ENCODE measurements around the gene ORC1.
"Not testable (repeated sequence)": the region's sequence is repeated elsewhere in the genome, so short reads cannot be mapped to it uniquely, and the experiment has no call there.

The ORC1 gene

DNA sequence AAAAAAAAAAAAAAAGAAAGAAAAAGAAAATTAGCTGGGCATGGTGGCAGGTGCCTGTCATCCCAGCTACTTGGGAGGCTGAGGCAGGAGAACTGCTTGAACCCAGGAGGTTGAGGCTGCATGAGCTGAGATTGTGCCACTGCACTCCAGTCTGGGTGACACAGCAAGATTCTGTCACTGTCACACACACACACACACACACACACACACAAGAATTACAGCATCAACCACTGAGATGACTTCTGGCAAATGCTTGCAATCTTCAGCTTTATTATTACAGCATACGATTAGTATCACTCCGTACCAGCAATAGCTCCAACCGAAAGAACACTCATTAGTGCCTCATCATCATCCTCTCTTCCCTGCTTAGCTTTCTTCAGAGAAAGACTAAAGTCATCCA lies 4.6 kb downstream of the ORC1 start:
- Histone ChIP-seq H3K27ac (no peak overlapping the region), H3K4me3 (no peak overlapping the region)

DNA sequence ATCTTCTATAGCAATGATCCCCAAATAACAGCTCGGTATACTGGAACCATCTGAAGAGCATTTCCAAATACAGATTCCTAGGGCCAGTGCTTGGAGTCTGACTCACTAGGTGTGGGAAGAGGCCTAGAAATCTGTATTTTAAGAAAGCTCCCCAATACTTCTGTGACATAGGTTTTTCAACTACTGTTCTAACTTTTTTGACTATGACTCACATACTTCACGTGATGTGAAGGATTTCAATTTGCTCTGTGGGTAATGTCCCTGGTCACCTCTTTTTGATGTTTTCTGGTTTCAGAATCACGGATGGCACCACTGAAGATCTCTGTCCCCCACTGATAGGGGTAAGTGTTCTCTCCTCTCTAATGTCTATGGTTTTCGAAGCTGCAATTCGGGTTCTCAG lies 11.0 kb downstream of the ORC1 start:
- no peak overlapping the region for H3K27ac ChIP-seq
- no peak overlapping the region for H3K4me3 ChIP-seq

DNA sequence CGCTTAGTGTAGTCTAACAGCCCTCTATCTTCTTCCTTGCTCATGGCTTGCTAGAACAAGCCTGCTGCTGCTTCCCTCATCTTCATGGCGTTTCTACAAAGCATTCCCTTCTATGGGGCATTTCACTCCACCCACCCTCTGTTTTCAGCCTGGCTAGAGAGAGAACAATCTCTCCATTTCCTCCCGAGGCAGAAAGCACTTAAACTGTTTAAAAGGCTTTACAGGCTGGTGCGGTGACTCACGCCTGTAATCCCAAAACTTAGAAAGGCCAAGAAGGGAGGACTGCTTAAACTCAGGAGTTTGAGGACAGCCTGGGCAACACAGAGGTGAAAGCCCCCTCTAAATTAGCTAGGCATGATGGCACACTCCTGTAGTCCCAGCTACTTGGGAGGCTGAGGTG lies 17.8 kb downstream of the ORC1 start:
- no peak overlapping the region for H3K4me3 ChIP-seq

DNA sequence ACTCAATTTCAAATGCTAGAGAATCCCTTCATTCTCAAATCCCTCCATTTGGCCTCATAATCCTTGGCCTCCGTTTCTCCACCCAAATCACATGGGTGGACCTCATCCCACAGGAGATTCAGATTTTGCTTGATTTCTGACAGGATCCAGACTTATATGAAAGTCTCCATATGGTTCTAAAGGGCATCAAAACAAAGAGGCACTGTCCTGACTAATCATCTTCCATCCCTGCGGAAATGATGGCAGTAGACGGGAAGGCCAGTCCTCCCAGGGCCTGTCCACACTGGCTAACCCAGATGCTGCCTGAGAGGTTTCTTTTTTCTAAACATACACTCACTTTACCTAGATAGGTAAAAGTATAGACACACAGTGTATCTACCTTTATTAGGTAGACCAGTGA lies 18.8 kb downstream of the ORC1 start:
- Histone ChIP-seq H3K27ac (no peak overlapping the region), H3K4me3 (no peak overlapping the region)

More for the DNA sequence above, 17.8 kb downstream of the ORC1 start:
- no peak overlapping the region for H3K27ac ChIP-seq

DNA sequence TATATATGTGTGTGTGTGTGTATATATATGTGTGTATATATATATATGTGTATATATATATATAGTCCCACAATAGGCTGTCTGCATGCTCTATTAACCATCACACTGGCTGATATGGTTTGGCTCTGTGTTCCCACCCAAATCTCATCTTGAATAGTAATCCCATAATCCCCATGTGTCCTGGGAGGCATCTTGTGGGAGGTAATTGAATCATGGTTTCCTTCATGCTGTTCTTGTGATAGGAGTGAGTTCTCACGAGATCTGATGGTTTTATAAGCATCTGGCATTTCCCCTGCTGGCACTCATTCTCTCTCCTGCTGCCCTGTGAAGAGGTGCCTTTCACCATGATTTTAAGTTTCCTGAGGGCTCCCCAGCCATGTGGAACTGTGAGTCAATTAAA lies 34.4 kb downstream of the ORC1 start:
- not testable (repeated sequence) for H3K4me3 ChIP-seq, H3K27ac ChIP-seq

DNA sequence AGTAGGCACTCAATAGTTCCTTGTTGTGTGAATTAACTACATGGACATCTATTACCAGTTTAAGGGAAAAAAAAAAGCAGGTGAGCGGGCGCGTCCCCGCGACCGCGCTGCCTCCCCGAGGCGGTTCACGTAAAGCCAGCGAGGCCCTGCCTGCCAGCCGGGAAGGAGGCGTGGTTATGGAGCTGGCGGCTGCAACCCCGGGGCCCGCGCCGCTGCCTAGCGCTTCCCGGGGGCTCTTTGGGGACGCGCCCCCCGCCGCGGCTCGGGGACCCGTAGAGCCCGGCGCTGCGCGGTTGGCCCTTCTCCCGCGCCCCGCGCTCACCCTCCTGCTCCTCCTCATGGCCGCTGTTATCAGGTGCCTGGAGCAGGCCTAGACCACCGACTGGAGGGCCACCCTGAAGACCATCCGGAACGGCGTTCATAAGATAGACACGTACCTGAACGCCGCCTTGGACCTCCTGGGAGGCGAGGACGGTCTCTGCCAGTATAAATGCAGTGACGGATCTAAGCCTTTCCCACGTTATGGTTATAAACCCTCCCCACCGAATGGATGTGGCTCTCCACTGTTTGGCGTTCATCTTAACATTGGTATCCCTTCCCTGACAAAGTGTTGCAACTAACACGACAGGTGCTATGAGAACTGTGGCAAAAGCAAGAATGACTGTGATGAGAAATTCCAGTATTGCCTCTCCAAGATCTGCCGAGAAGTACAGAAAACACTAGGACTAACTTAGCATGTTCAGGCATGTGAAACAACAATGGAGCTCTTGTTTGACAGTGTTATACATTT lies 35.6 kb downstream of the ORC1 start:
- Histone ChIP-seq H3K4me3 (peak overlapping the region; percentile 19 to 52 (median 43)), H3K27ac (peak overlapping the region in 19 of 21 experiments; percentile 34 to 89 (median 74))

DNA sequence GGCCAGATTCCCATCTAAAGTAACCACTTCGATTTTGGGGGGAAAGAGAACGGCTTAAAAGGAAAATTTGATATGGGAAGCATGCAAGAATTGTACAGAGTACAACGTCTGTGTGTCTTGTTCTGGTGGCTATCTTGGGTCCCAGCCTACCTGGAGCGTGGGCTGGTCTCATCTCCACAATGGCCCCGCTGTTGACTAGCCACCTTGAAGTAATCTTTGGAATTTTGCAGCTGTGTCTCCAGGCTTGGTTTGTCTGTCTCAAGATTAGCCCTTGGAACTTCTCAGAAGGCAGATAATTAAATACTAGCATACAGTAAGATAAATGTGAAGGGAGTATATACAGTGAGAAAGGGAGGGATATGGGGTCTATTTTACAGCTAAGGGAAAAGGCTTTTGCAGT lies 37.0 kb downstream of the ORC1 start:
- Histone ChIP-seq H3K4me3 (no peak overlapping the region), H3K27ac (no peak overlapping the region)

DNA sequence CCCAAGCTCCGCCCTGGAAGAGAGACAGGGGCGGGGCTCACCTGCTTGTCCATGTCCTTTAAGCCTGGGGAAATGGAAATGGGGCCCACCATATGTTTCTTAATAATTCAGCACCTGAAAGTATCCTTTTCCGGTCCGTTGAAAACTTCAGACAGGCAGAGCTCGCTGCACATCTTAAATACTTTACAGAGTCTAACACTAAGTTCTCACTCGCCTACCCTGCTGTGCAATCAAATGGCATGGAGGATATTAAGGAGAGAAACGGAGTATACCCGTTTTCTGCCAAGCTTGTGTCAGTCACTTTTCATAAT lies 37.8 kb downstream of the ORC1 start:
- peak overlapping the region in 11 of 21 experiments; percentile 88 to 99 (median 97) for H3K27ac ChIP-seq
- peak overlapping the region; percentile 70 to 98 (median 84) for H3K4me3 ChIP-seq

DNA sequence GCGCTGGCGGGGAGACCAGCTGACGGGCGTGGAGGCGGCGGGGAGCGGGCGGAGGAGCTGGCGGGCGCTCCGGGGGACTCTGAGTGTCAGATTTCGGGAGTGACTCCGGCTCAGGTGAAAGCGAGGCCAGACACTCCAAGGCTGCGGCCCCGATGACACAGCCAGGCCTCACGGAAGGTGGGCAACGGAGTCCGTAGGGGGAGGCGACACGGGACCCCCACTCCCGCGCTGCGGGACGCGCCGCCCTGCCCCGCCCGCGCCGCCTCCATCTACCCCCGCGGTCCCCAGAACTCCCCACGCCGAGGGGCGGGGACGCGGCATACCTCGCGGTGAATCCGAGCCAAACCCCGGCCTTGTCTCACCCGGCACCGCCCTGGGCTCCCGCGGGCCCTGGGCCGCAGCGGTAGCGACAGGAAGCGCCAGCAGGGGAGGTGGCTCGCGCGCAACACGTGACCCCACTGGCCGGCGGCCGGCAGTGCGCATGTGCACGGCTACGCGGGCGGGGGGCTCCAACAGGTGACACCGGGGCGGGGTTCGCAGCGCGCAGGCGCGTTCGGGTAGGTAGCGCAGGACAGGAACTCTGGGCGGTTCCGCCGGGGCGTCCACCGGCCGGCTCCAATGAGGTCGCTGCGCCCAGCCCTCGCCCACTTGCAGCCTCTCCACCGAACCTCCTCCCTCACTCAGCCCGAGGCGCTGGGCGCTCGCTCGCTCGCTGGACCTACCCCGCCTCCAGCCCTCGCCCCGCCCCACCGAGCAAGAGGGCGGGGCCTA lies 38.3 kb downstream of the ORC1 start, which contains the start of gene CC2D1B:
CC2D1B (minus strand) TSS at position 460 of the 771 bp plus-strand sequence. CDS start 1,585 bp downstream, outside the sequence.
- Histone ChIP-seq H3K27ac (peak within 1 kb of the TSS; percentile 88 to 99 (median 97)), H3K4me3 (peak within 1 kb of the TSS; percentile 70 to 98 (median 84))

DNA sequence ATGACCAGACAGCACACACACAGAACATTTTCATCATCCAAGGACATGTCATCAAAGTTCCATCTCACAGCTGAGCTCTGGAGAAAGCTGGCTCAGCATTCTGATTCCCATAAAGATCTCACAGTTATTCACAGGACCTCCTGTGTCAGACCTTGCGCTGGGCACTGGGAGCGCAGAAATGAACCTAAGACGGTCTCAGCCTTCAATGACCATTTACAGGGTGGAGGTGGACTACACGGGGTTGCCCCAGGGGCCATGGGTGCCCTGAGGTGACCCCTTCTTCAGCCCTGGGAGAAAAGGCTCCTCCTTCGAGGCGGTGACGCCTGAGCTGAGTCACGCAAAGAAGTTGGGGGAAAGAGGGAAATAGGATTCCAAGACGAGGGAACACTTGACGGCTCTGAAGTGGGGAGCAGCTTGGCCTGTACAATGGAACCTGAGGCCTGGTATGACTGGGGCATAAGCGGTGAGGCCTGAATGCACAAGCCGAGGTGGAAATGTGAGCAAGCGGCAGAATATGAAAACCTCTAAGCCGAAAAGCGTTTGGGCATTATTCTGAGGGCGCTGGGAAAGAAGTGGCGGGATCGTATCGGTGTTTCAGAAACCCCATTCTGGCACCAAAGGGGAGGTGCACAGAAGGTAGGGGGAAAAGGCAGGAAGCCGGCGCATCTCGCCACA lies 39.0 kb downstream of the ORC1 start:
- H3K4me3 ChIP-seq, result peak overlapping the region; percentile 70 to 98 (median 84)
- peak overlapping the region; percentile 88 to 99 (median 97) for H3K27ac ChIP-seq

DNA sequence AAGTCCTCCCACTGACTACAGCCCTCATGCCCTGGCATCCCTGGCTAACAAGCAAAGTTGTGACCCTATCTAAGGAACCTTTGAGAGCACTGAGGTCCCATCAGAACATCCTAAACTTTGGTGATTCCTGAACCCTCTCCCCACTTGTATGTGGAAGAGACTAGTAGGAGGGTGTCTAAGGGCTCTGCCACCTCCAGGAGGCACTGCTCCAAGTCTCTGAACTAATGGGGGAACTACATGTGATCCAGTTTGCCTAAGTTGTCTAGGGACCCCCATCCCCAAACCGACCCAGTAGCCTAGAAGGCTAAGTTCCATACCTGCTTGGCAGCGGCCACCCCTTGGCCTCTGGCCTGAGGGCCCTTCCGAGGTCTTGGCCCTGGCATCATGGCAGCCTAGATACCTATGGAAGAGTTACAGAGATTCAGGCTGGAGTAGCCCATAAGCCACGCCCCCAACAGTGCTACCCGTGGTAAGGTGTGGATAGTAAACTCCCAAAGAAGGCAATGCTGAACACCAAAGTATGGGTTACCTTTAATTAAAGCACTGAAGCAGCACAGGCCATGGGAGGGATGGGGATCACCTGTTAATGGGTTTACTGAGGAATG lies 39.9 kb downstream of the ORC1 start:
- Histone ChIP-seq H3K27ac (peak overlapping the region in 17 of 21 experiments; percentile 3 to 99 (median 97)), H3K4me3 (peak overlapping the region in 3 of 7 experiments; percentile 80 to 91 (median 81))

DNA sequence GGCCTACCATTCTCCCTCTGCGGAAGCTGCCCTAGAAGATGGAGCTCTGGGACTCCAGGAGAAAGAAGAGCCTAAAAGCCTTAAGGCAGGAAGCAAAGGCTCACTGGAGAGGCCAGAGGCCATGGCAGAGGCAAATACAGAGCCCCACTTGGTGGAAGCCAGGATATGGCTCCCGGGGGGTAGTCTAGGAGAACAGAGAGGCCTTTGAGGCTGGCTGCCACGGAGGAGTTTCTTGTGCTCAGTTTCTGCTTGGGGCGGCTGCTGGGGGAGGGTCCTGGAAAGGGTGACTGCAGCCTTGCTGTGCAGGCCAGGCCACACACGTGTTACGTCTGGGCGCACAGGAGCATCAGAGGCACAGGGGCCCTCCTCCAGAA lies 43.6 kb downstream of the ORC1 start:
- Histone ChIP-seq H3K4me3 (no peak overlapping the region), H3K27ac (no peak overlapping the region)

DNA sequence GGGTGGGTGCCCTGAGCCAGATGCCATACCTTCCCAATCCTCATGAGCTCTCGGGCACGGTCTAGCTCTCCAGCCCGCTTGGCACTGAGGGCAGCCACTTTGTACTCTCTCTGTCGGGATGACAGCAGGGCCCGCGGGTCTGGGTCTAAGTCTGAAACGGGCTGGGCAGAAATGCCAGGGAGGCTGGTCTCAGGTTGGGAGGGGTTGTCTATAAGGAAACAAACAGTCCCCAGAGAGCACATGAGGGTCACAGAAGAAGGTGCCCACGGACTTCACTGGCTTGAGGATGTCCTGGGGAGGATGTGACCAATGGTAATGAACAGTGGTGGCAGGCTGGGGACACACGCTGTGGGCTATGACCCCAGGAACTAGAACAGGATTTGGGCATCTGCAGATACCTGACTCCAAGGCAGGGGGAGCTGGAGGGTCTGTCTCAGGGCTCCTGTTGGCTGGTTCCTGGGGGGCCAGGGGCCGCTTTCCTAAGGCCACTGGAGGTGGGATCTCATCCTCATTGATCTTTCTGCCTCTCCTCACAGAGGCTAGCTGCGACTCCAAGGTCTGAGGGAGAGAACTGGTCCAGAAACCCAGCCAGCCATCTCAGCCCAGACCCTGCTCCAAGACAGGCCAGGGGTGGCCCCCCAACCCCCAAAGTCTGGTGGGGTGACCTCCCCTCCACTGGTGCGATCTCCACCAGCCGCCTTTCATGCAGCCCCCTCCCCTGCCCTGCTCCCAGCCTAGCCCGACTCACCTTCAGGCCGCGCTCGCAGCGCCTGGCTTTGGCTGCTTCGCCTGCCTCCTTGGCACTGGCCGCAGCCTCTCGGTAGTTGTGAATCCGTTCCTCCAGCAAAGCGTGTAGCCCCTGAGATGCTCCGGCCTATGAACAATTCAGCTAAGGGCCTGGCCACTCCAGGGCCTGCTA lies 44.3 kb downstream of the ORC1 start:
- Histone ChIP-seq H3K27ac (peak overlapping the region in 1 of 21 experiments; percentile 7), H3K4me3 (no peak overlapping the region)

DNA sequence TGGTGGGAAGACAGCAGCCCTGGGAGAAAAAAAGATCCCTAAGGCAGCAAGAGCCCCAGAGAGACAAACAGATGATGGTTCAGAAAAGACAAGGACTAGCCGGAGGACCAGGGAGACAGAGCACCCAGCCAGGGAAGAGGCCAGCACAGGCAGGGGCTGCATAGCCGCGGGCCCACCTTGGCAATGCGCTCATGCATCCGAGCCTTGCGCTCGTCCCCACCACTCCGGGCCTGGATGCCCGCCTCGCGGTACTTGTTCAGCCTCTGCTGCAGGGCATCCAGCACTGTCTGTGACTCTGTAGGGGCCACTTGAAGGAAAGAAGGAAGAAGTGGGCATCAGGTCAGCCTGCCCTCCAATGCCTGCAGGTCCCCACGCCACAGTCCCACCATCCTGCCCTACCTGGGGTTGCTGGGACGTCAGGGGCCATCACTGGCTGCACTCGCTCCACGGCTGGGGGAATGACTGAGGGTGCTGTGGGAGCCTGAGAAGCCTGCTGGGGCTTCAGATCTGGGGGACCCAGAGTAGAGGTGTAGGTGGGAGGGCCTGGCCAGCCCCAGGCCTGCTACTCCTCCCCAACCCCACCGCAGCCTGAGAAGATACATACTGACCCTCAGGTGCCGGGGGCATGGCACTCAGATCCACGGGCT lies 45.2 kb downstream of the ORC1 start:
- Histone ChIP-seq H3K27ac (no peak overlapping the region), H3K4me3 (no peak overlapping the region)

DNA sequence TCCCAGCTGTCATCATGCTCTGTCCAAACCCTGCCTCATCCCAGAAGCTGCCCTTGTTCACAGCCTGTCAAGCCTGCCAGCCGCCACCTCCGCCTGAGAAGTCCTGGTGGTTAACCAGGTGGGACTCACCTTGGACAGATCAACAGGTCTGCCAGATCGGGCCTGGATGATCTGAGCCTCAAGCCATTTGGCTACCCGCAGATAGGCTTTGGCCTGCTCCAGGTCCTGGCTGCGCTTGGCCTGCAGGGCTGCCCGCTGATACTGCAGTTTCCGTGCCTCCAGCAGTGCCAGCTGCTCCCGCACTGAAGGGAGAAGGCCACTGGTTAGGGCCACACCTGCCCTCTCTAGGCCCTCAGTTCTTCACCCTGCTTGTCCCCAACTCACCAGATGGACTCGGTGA lies 46.8 kb downstream of the ORC1 start:
- Histone ChIP-seq H3K4me3 (no peak overlapping the region), H3K27ac (no peak overlapping the region)

DNA sequence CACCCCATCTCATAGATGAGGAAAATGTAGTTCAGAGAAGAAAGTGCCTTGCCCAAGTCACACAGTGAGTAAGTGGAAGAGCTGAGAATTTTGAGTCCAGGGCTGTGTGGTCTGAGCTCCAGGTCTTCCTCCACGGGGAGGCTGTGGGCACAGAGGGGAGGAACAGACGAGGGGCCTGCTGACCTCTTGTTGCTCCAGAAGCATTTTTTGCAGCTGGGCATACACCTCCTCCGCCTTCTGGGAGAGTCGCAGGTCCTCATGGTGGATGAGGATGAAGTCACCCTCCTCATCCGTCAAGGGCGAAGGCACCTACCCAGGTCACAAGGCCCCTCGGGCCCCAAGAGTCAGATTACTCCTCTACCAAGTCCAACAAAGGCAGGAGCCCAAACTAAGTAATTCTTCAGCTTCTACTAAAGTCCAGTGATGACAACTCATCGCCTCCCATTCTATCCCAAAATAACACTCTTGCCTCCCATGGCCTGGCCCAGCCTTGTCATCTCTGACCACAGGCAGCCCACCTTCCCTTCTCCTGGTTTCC lies 47.3 kb downstream of the ORC1 start:
- no peak overlapping the region for H3K4me3 ChIP-seq
- H3K27ac ChIP-seq, result no peak overlapping the region

DNA sequence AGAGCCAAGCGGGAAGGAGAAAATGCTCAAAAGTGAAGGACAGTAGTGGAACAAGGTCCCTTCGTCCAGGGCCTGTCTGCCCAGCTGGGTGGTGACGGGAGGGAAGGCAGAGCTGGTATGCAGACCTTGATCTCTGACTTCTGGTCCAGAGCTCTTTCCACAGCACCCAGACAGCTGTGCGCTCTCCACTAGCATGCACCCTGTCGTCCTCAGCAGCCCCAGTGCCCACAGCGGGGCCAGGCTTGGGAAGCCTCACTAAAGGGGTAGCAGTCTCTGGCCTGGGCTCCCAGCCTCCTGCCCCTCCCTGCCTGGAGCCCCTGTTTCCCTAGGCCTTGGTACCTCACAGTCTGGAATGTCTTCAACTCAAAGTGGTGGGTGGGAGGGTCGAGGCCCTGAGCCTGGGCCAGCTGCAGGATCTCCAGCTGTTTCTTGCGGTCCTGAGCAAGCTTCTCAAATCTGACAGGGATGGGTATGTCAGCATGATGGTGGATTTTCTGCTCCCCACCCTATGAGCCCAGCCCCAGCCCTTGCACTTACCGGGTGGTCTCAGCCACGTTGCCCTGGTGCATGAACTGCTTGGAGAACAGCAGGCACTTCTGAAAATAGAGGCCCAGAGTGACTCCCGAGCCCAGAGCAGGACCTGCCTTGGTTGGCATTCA lies 48.2 kb downstream of the ORC1 start:
- Histone ChIP-seq H3K4me3 (no peak overlapping the region), H3K27ac (no peak overlapping the region)

DNA sequence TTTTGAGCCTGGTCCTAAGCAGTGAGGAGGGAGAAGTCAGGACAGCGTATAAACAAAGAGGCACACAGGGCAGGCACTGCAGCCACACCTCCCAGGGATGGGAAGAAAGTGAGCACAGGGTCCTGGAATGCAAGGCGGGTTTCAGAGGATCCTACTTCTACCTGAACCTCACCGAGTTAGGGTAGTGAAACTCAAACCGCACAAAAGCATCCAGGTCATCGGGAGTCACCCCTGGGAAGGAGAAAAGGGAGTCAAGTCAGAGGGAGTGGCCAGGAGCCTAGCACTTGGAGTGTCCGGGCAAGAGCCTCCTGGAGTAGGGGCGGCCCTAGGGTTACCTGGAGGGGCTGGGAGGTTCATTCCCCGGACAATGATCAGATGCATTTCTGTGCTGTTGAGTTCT lies 48.8 kb downstream of the ORC1 start:
- Histone ChIP-seq H3K4me3 (no peak overlapping the region), H3K27ac (no peak overlapping the region)

Data from skin epidermis (tissue), 12 donors.